ENCODE measurements around the gene SELENOM.

The SELENOM gene

DNA sequence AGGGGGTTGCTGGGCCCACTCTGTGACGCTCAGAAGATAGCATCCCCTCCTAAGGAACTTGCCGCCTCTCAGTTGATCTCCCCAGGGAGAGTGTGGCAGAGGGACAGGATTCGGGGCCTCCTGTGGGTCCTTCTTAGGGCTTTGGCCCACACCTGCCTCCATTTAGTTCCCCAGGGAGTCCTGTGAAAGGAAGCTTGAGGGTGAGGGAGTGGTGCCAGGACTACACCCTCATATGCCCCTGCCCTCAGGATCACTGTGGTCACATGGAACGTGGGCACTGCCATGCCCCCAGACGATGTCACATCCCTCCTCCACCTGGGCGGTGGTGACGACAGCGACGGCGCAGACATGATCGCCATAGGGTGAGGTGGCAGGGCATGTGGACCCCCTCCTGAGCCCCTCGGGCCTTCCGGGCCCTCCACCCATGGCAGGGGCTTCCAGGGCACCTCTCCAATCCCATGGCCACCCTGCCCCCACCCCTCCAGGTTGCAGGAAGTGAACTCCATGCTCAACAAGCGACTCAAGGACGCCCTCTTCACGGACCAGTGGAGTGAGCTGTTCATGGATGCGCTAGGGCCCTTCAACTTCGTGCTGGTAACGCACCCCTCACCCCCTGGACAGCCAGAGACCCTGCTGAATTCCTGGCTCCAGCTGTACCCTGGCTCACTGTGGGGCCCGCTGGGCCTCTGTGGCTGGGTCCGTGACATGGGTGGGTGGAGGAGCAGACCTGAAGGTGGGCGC, 18.9 kb upstream of the SELENOM start:
- DNase-seq (ENCODE audit: extremely low read depth, insufficient read length), result no peak
- TF ChIP-seq CTCF (IDR thresholded peaks at IDR 0.05; ENCODE audit: insufficient read depth, low read length, poor library complexity, severe bottlenecking), result no peak
- peaks cover 4% of the 10 kb centered on the region for H3K27me3 ChIP-seq (replicated peaks; ENCODE audit: control insufficient read depth, insufficient read depth, low read length)
- no peak overlapping the region for H3K4me3 ChIP-seq (replicated peaks; ENCODE audit: low read depth, low read length)
- H3K36me3 ChIP-seq (ENCODE audit: control insufficient read depth, insufficient read depth, low read length), result no peaks in the 10 kb centered on the region

DNA sequence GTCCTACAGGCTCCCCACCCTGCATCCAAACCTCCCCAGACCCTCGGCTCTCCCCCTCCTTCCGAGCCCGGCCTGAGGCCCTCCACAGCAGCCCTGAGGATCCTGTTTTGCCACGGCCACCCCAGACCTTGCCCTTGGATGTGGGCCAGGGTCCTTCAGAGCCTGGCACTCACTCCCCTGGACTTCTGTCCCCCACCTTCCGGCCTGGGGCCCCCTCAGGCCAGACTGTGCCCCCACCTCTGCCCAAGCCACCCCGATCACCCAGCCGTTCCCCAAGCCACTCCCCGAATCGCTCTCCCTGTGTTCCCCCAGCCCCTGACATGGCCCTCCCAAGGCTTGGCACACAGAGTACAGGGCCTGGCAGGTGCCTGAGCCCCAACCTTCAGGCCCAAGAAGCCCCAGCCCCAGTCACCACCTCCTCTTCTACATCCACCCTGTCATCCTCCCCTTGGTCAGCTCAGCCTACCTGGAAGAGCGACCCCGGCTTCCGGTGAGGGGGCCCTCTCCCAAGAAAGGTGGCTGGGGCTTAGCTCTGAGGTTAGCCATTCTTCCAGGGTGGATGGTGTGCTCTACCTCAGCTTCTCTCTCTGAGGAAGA, 18.3 kb upstream of the SELENOM start:
- H3K36me3 ChIP-seq (ENCODE audit: control insufficient read depth, insufficient read depth, low read length), result no peaks in the 10 kb centered on the region
- no peak for TF ChIP-seq CTCF (IDR thresholded peaks at IDR 0.05; ENCODE audit: insufficient read depth, low read length, poor library complexity, severe bottlenecking)
- no peak overlapping the region for H3K4me3 ChIP-seq (replicated peaks; ENCODE audit: low read depth, low read length)
- no peak for DNase-seq (ENCODE audit: extremely low read depth, insufficient read length)
- peaks cover 4% of the 10 kb centered on the region for H3K27me3 ChIP-seq (replicated peaks; ENCODE audit: control insufficient read depth, insufficient read depth, low read length)

- H3K4me3 ChIP-seq (replicated peaks; ENCODE audit: low read depth, low read length), result no peak overlapping the region
- DNase-seq (ENCODE audit: extremely low read depth, insufficient read length), result no peak
- H3K27me3 ChIP-seq (replicated peaks; ENCODE audit: control insufficient read depth, insufficient read depth, low read length), result peaks cover 4% of the 10 kb centered on the region
- H3K36me3 ChIP-seq (ENCODE audit: control insufficient read depth, insufficient read depth, low read length), result no peaks in the 10 kb centered on the region
- no peak for TF ChIP-seq CTCF (IDR thresholded peaks at IDR 0.05; ENCODE audit: insufficient read depth, low read length, poor library complexity, severe bottlenecking)
These were observed 17.6 kb upstream of the SELENOM start for GRCh38 chr22:31124811-31125465.

DNA sequence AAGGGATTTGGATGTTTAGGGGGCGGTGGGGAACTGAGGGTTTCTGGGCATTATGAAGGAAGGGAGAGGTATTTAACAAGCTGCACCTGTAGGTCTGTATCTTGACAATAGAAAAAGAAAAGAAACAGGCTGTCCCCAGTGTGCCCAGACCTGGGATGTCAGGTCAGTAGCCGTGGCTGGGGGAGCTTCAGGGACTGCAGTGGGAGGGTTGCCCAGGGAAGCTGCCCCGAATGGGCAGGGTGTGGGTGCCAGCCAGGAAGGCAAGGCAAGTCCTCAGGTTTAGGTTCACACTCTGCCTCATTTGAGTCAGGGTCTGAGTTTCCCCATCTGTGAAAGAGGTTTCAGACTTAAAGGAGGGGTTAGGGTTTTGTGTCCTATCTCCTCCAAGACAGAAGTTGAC, 16.9 kb upstream of the SELENOM start:
- no peak for TF ChIP-seq CTCF (IDR thresholded peaks at IDR 0.05; ENCODE audit: insufficient read depth, low read length, poor library complexity, severe bottlenecking)
- Histone ChIP-seq H3K4me3 (replicated peaks; ENCODE audit: low read depth, low read length) (no peak overlapping the region), H3K36me3 (ENCODE audit: control insufficient read depth, insufficient read depth, low read length) (no peaks in the 10 kb centered on the region), H3K27me3 (replicated peaks; ENCODE audit: control insufficient read depth, insufficient read depth, low read length) (peaks cover 5% of the 10 kb centered on the region)
- DNase-seq (ENCODE audit: extremely low read depth, insufficient read length), result no peak

DNA sequence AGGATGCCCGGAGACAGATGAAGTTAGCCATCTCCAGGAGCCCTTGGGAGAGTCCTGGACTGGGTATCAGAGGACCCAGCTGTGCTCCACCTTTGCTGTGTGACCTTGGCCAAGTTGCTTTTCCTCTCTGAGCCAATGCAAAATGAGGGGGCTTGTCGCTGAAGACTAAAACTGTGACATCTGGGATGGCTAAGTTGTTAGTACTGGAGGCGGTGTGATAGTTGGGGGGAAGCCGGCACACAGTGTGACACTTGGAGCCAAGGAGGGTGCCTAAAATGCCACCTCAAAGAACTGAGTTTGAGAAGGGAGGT, 15.9 kb upstream of the SELENOM start:
- H3K27me3 ChIP-seq (replicated peaks; ENCODE audit: control insufficient read depth, insufficient read depth, low read length), result peaks cover 6% of the 10 kb centered on the region
- no peak for TF ChIP-seq CTCF (IDR thresholded peaks at IDR 0.05; ENCODE audit: insufficient read depth, low read length, poor library complexity, severe bottlenecking)
- no peaks in the 10 kb centered on the region for H3K36me3 ChIP-seq (ENCODE audit: control insufficient read depth, insufficient read depth, low read length)
- no peak for DNase-seq (ENCODE audit: extremely low read depth, insufficient read length)
- H3K4me3 ChIP-seq (replicated peaks; ENCODE audit: low read depth, low read length), result no peak overlapping the region
